CD4-positive, alpha-beta T cell treated with Interleukin-17A for 4 hours (primary cell): Measurements from ENCODE around the gene GAS2L2.
"Not testable (repeated sequence)": the region's sequence is repeated elsewhere in the genome, so short reads cannot be mapped to it uniquely, and the experiment has no call there.

Experiments
- DNase-seq: peaks from one replicate; pipeline ENCODE4 v3.0.0-alpha.2; 2020; ENCODE audit warnings: mixed read lengths

Gene GAS2L2

DNA sequence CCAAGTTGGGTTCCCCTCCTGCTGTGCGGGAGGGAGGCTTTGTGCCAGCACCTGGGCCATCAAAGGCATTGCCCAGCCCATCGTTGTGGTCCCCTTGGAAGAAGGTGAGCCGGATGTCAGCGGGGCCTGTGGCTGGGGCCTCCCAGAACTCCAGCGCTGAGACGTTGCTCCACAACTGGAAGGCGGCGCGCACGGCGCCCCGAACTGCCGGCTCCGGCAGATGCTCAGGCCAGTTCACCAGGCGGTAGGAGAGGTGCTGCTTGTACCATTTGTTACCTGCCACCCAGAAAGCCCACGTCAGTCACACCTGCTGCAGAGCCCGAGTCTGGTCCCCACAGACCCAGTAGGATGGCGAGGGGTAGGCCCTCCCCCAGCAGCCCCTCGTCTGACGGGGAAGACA is 20.1 kb upstream of the GAS2L2 start:
- no peak for DNase-seq

GRCh38 chr17:35769895-35770486 is 17.0 kb upstream of the GAS2L2 start:
- DNase-seq: no peak

- no peak for DNase-seq
Observed at GRCh38 chr17:35768797-35769196, 15.8 kb upstream of the GAS2L2 start.

DNA sequence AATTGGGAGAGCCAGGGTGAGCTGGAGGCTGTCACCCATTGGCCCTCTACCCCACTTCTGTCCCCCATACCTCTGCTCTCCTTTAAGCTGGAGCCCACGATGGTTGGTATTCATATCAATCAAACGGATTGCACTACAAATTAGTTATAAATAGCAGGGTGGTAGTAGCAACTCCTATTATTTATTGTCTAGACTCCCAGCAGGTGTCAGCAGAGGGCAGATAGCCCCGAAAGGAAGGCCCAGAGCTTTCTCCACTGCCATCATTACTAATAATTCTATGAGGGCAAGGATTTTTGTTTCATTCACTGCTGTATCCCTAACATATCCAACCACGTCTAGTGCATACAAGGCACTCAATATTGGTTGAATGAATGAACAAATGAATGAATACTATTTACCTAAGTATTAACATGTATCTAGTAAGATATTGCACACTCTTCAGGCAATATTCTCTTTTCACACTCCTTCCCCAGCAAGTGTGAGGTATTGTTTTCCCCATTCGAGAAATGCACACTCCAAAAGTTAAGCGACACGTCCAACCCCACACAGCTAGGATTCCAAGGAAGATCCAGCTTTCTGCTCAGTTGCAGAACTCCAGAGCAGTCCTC is 14.0 kb upstream of the GAS2L2 start:
- peak; percentile 53 for DNase-seq

- DNase-seq: no peak
Observed at GRCh38 chr17:35766489-35766877, 13.4 kb upstream of the GAS2L2 start.

- DNase-seq: no peak
Observed at GRCh38 chr17:35765756-35766488, 12.9 kb upstream of the GAS2L2 start.

GRCh38 chr17:35765086-35765710 is 12.2 kb upstream of the GAS2L2 start:
- no peak for DNase-seq

DNA sequence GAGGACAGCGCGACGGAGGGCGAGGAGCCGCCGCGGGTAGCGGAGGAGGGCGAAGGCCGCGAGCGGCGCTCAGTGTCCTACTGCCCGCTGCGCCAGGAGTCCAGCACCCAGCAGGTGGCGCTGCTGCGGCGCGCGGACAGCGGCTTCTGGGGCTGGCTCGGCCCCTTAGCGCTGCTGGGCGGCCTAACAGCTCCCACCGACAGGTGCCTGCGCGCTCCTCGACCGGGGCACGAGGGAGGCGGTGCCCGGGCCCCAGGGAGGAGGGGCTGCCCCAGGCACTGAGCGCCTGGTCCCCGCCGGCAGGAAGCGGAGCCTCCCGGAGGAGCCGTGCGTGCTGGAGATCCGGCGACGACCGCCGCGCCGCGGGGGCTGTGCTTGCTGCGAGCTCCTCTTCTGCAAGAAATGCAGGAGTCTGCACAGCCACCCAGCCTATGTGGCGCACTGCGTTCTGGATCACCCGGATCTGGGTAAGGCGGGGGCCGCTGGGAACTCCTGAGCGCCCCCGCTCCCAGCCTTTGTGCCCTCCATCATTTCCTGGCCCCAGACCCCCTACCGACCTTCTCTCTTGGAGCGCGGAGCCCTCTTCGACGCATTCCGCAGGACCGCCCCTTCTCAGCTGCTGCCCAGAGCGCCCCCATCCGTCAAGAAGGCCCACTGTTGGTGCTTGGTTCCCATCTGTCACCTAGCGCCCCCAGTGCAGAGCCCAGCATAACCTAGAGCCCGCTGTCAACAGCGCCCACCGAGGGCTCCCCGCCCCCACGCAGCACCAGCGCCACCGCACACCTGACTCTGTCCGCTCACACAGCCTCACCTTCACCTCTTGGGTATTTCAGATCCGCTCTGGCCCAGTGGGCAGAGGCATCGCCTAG is 11.3 kb upstream of the GAS2L2 start:
- peak; percentile 91 for DNase-seq

DNA sequence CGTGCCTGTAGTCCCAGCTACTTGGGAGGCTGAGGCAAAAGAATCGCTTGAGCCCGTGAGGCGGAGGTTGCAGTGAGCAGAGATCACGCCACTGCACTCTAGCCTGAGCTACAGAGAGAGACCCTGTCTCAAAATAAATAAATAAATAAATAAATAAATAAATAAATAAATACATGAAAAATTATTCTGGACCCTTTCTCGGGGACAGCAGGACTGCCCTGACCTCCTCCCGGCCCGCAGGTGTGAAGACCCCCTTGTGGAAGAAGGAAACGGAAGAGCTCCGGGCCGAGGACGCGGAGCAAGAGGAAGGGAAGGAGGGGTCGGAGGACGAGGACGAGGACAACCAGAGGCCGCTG is 10.7 kb upstream of the GAS2L2 start:
- no peak for DNase-seq

GRCh38 chr17:35761601-35762000 is 8.6 kb upstream of the GAS2L2 start:
- DNase-seq: no peak

DNA sequence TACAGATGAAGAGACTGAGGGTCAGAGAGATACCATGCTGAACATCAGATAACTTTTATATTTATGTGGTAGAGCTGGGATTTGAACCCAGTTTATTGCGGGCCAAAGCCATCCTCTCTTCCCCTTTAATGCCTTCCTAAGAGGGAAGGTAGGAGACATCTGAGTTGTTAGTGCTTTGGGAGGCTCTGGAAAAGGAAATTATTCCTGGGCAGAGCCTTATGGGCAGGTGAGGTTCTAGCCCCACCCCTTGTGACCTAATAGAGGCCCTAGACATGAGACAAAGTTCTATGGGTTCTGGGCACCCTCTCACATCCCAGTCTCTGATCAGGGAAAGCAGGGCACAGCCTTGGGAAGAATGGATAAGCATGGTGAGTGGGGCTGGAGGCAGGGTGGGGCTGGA is 7.5 kb upstream of the GAS2L2 start, which contains the start of gene C17orf50:
TSS of gene C17orf50 (plus strand) at position 301 of the 400 bp plus-strand sequence. CDS start at position 356, 55 bp downstream.
- DNase-seq: no peak

DNA sequence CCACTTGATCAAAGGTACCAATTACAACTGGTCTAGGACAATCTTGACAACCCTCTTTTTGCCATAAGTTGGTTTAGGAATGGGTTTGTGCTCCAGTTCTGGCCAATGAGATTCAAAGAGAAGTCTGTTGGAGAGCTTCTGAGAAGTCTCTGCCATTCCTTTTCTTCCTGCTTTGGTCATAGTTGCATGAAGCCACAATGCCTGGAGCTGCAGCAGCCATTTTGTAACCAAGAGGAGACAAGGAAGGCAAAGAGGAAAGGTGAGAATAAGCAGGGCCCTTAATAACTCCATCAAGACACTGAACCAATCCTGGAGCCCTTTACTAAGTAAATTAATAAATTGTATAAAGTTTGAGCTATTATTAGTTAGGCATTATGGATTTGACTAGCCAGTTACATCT is 4.2 kb upstream of the GAS2L2 start:
- DNase-seq: no peak

- no peak for DNase-seq
Observed at GRCh38 chr17:35752471-35752870, 568 bp downstream of the GAS2L2 start.

- not testable (repeated sequence) for DNase-seq
Observed at GRCh38 chr17:35751541-35751940, 1.5 kb downstream of the GAS2L2 start.

GRCh38 chr17:35750526-35751395 is 2.3 kb downstream of the GAS2L2 start:
- no peak for DNase-seq

GRCh38 chr17:35749560-35750412 is 3.3 kb downstream of the GAS2L2 start:
- no peak for DNase-seq

GRCh38 chr17:35748979-35749378 is 4.1 kb downstream of the GAS2L2 start:
- no peak for DNase-seq

GRCh38 chr17:35748341-35748841 is 4.6 kb downstream of the GAS2L2 start:
- no peak for DNase-seq

GRCh38 chr17:35747540-35748017 is 5.5 kb downstream of the GAS2L2 start:
- DNase-seq: peak; percentile 85

GRCh38 chr17:35745749-35746320 is 7.2 kb downstream of the GAS2L2 start:
- DNase-seq: no peak
